Endothelial cell of umbilical vein (primary cell): ENCODE results near the gene CELSR1.

Experiments
- FOS ChIP-seq: IDR thresholded peaks from 2 replicates; pipeline ENCODE4 v1.6.1; 2011; ENCODE audit warnings: mild to moderate bottlenecking, low read length, moderate library complexity, borderline replicate concordance; ENCODE audit not compliant: insufficient read depth
- TF ChIP-seq, protein P1 (sequence below), 2 donors: IDR thresholded peaks; 1 replicate in 1 of 2; 2 replicates in 1 of 2; pipeline ENCODE4 v1.5.1; 2011; ENCODE audit warnings: low read length in 2 of 2, mild to moderate bottlenecking in 2 of 2, moderate library complexity in 2 of 2, control low read depth in 1 of 2, inconsistent platforms in 1 of 2, low read depth in 1 of 2; ENCODE audit not compliant: insufficient read depth in 1 of 2; ENCODE audit errors: extremely low read depth in 1 of 2

DNA sequence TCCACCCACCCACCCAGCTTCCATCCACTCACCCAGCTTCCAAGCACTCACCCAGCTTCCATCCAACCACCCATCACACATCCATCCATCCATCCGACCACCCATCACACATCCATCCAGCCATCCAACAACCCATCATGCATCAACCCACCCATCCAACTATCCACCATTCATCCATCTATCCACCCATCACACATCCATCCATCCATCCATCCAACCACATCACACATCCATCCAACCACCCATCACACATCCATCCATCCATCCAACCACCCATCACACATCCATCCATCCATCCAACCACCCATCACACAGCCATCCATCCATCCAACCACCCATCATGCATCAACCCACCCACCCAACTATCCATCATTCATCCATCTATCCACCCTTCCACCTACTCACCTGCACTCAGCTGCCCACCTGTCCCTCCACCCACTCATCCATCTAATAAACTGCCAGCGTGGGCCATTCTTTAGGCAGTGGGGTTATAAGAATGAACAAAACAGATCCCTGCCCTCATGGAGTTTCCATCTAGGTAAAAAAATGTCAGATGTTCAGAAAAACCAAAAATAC lies 88.2 kb downstream of the CELSR1 start:
- TF ChIP-seq, protein P1, sequence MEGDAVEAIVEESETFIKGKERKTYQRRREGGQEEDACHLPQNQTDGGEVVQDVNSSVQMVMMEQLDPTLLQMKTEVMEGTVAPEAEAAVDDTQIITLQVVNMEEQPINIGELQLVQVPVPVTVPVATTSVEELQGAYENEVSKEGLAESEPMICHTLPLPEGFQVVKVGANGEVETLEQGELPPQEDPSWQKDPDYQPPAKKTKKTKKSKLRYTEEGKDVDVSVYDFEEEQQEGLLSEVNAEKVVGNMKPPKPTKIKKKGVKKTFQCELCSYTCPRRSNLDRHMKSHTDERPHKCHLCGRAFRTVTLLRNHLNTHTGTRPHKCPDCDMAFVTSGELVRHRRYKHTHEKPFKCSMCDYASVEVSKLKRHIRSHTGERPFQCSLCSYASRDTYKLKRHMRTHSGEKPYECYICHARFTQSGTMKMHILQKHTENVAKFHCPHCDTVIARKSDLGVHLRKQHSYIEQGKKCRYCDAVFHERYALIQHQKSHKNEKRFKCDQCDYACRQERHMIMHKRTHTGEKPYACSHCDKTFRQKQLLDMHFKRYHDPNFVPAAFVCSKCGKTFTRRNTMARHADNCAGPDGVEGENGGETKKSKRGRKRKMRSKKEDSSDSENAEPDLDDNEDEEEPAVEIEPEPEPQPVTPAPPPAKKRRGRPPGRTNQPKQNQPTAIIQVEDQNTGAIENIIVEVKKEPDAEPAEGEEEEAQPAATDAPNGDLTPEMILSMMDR (IDR thresholded peaks at IDR 0.05; ENCODE audit: extremely low read depth in 1 of 2, insufficient read depth in 1 of 2, low read depth in 1 of 2, low read length in 2 of 2), result no peak
- no peak for TF ChIP-seq FOS
